PC-3 (cell line): ENCODE results near the gene PRKN. TPM values are rescaled to one million over a fixed set of nuclear protein-coding genes. Genes with fewer than 3 reads are reported as not detected.

Source experiments
- ATAC-seq: fragments of 200-7000 bp; cut with Tn5 transposase; 2 replicates; pipeline ENCODE4 v1.9.1; 2020; ENCODE audit warnings: mild to moderate bottlenecking, moderate library complexity
- BruUV-seq: library from RNA; stranded (reverse); fragments of 400-500 nt; replicated peaks from 2 replicates; lab custom pipeline; 2021; lab: Mats Ljungman, UMichigan
- CTCF ChIA-PET: fragments of 300-600 bp; sonication (Branson Sonifier 250); formaldehyde crosslinking; loops from one replicate; lab custom pipeline; 2022; ENCODE audit warnings: antibody characterized with exemption; lab: Charles Lee
- POLR2A ChIA-PET: fragments of 300-600 bp; sonication (Branson Sonifier 250); formaldehyde crosslinking; loops from one replicate; lab custom pipeline; 2022; ENCODE audit warnings: antibody characterized with exemption; ENCODE audit not compliant: unreplicated experiment; lab: Charles Lee
- DNase-seq: peaks from one replicate; pipeline ENCODE4 v3.0.0-alpha.2; 2015
- H2AFZ ChIP-seq: fragments of 300-600 bp; sonication (generic); 2 replicates; pipeline ENCODE4 v1.6.0; 2016; ENCODE audit warnings: antibody characterized with exemption, low read length
- H3F3A ChIP-seq: fragments of 300-600 bp; sonication (generic); one replicate; pipeline ENCODE4 v1.6.0; 2017; ENCODE audit warnings: antibody characterized with exemption, low read length, control low read depth, mild to moderate bottlenecking; ENCODE audit not compliant: unreplicated experiment
- H3K27ac ChIP-seq: fragments of 300-600 bp; sonication (generic); 2 replicates; pipeline ENCODE4 v1.5.1; 2016; ENCODE audit warnings: mild to moderate bottlenecking, low read length
- H3K27me3 ChIP-seq: fragments of 300-600 bp; sonication (generic); 2 replicates; pipeline ENCODE4 v1.6.1; 2016; ENCODE audit warnings: low read length, mixed read lengths
- H3K36me3 ChIP-seq: fragments of 300-600 bp; sonication (generic); 2 replicates; pipeline ENCODE4 v1.6.1; 2016; ENCODE audit warnings: low read depth, mixed run types, low read length, mixed read lengths
- H3K4me1 ChIP-seq: fragments of 300-600 bp; sonication (generic); 2 replicates; pipeline ENCODE4 v1.5.1; 2016; ENCODE audit warnings: low read length; ENCODE audit not compliant: insufficient read depth
- H3K4me2 ChIP-seq: fragments of 300-600 bp; sonication (generic); 2 replicates; pipeline ENCODE4 v1.6.0; 2016; ENCODE audit warnings: low read length
- H3K4me3 ChIP-seq: fragments of 300-600 bp; sonication (generic); 2 replicates; pipeline ENCODE4 v1.5.1; 2016; ENCODE audit warnings: mild to moderate bottlenecking, low read length, mixed read lengths
- H3K79me2 ChIP-seq: fragments of 300-600 bp; sonication (generic); 2 replicates; pipeline ENCODE4 v1.6.1; 2017; ENCODE audit warnings: low read length, mixed read lengths
- H3K9ac ChIP-seq: fragments of 300-600 bp; sonication (generic); 2 replicates; pipeline ENCODE4 v1.6.0; 2016; ENCODE audit warnings: mild to moderate bottlenecking, low read length
- H3K9me2 ChIP-seq: fragments of 300-600 bp; sonication (generic); replicated peaks from 2 replicates; pipeline ENCODE4 v1.6.1; 2016; ENCODE audit warnings: mixed run types, low read length, mixed read lengths
- H3K9me3 ChIP-seq: fragments of 300-600 bp; sonication (generic); 2 replicates; pipeline ENCODE4 v1.6.1; 2016; ENCODE audit warnings: low read length, mixed read lengths
- H4K20me1 ChIP-seq: fragments of 300-600 bp; sonication (generic); 2 replicates; pipeline ENCODE4 v1.6.1; 2016; ENCODE audit warnings: low read length, mixed read lengths
- EZH2 ChIP-seq: fragments of 300-600 bp; sonication (generic); IDR thresholded peaks from one replicate; pipeline ENCODE4 v1.6.1; 2017; ENCODE audit warnings: antibody characterized with exemption, mild to moderate bottlenecking, low read length; ENCODE audit not compliant: unreplicated experiment
- EZH2phosphoT487 ChIP-seq: fragments of 300-600 bp; sonication (generic); IDR thresholded peaks from 2 replicates; pipeline ENCODE4 v1.6.1; 2018; ENCODE audit warnings: mild to moderate bottlenecking, antibody characterized with exemption, low read length, borderline replicate concordance
- intact Hi-C: fragments of 100-400 bp; cut with micrococcal nuclease; formaldehyde crosslinking; loops from 2 replicates; pipeline ENCODE4 v1.9.0; 2023
- total RNA-seq: library from RNA; depleted of rRNA; stranded (reverse); fragments of >200 nt; gene quantifications from 2 replicates; pipeline ENCODE4 v1.2.3, GENCODE V29; 2014
- TF ChIP-seq, protein P1 (sequence below): fragments of 300-600 bp; sonication (generic); conservative IDR thresholded peaks from 2 replicates; pipeline ENCODE4 v1.5.1; 2017; ENCODE audit warnings: antibody characterized with exemption, low read depth, mild to moderate bottlenecking, low read length

Gene PRKN
- total RNA-seq, 1 experiment from 2014 or later: not detected

DNA sequence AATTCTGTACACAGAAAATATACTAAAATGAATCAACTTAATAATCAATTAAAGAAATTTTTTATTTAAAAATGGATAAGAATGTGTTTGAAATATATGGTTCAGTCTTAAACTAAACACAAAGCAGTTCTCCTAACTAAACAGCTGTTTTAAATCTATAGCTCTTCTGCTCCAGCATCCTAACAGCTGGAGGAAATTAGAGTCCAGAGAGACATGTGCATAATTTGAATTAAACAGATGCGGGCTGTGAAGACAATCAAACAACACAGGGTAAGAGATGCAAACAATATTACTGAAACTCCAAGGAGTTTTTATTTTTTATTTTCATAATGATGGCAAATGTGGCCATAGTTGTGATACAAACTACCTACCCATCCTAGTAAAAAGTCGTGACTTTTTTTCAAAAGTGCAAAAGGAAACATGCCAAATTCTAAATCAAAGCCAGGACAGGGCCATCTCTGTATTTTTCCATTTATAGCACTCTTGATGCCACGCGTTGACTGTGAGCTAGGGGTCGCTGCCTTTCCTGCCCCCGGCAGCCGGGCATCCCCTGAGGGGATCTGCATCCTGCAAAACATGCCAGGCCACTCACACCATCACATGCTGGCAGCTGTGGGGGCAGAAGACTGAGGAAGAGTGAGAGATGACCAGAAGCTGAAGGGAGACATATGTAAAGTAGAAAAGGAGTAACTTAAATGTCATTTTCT is 310.6 kb downstream of the PRKN start:
- ChIA-PET CTCF (no interaction called here), POLR2A (no interaction called here)
- H3K9ac ChIP-seq: no peak overlapping the region
- H3K4me2 ChIP-seq: no peak overlapping the region
- H2AFZ ChIP-seq: no peak overlapping the region
- peaks cover 11% of the 10 kb centered on the region for H3K27me3 ChIP-seq
- H3K79me2 ChIP-seq: no peaks in the 10 kb centered on the region
- H3F3A ChIP-seq: no peaks in the 10 kb centered on the region
- H4K20me1 ChIP-seq: no peaks in the 10 kb centered on the region
- no peak for TF ChIP-seq EZH2
- TF ChIP-seq, protein P1, sequence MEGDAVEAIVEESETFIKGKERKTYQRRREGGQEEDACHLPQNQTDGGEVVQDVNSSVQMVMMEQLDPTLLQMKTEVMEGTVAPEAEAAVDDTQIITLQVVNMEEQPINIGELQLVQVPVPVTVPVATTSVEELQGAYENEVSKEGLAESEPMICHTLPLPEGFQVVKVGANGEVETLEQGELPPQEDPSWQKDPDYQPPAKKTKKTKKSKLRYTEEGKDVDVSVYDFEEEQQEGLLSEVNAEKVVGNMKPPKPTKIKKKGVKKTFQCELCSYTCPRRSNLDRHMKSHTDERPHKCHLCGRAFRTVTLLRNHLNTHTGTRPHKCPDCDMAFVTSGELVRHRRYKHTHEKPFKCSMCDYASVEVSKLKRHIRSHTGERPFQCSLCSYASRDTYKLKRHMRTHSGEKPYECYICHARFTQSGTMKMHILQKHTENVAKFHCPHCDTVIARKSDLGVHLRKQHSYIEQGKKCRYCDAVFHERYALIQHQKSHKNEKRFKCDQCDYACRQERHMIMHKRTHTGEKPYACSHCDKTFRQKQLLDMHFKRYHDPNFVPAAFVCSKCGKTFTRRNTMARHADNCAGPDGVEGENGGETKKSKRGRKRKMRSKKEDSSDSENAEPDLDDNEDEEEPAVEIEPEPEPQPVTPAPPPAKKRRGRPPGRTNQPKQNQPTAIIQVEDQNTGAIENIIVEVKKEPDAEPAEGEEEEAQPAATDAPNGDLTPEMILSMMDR: no peak
- TF ChIP-seq EZH2phosphoT487: no peak
- no peaks in the 10 kb centered on the region for H3K4me1 ChIP-seq
- intact Hi-C loops: no loop called here
- DNase-seq: no peak
- no peaks in the 10 kb centered on the region for H3K36me3 ChIP-seq
- H3K9me3 ChIP-seq: no peaks in the 10 kb centered on the region
- no peak overlapping the region for H3K4me3 ChIP-seq
- H3K9me2 ChIP-seq: no peaks in the 10 kb centered on the region
- H3K27ac ChIP-seq: no peak overlapping the region
- no peak for ATAC-seq
- BruUV-seq: no TSS peak

DNA sequence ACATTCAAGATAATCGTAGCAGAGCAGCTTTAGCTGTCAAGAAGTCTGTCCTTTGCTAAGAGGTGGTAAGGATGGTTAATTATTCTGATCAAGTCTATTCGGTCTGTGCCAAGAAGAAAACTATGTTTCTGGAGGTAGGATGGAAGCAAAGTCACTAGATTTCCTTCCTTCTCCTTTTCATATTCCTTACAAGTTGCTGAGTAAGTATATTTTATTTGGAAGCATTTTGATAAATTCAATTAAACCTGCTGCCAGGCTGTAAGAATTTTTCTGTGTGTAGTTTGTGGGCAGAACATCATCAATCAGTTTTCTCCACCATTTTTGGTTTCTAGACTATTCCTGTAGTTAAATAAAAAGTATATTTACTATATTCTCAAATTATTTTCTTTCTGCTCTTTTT is 311.3 kb downstream of the PRKN start:
- CTCF ChIA-PET: no interaction called here
- H3K4me3 ChIP-seq: no peak overlapping the region
- BruUV-seq: no TSS peak
- no peaks in the 10 kb centered on the region for H3F3A ChIP-seq
- no peak overlapping the region for H3K4me2 ChIP-seq
- peaks cover 13% of the 10 kb centered on the region for H3K27me3 ChIP-seq
- no peaks in the 10 kb centered on the region for H3K9me2 ChIP-seq
- DNase-seq: no peak
- no peaks in the 10 kb centered on the region for H3K36me3 ChIP-seq
- no peak for ATAC-seq
- POLR2A ChIA-PET: no interaction called here
- intact Hi-C loops: no loop called here
- no peak for TF ChIP-seq EZH2
- no peak for TF ChIP-seq EZH2phosphoT487
- TF ChIP-seq, protein P1: no peak
- no peak overlapping the region for H3K9ac ChIP-seq
- no peaks in the 10 kb centered on the region for H4K20me1 ChIP-seq
- H3K4me1 ChIP-seq: no peaks in the 10 kb centered on the region
- no peaks in the 10 kb centered on the region for H3K79me2 ChIP-seq
- H3K27ac ChIP-seq: no peak overlapping the region
- no peaks in the 10 kb centered on the region for H3K9me3 ChIP-seq
- H2AFZ ChIP-seq: no peak overlapping the region
